Breast epithelium (tissue), 4 donors: ENCODE results near the gene ZBTB43. TPM values are rescaled to one million over a fixed set of nuclear protein-coding genes. Genes with fewer than 3 reads are reported as not detected.
A peak's percentile ranks its signal among the peaks of the same experiment; 100 is the strongest.

ENCODE experiments used
- DNase-seq, 2 donors: peaks; one replicate each; pipeline ENCODE4 v3.0.0-alpha.2; 2019; ENCODE audit warnings: low spot score in 2 of 2
- H3K27ac ChIP-seq, 2 donors: fragments of 200-600 bp; sonication (generic) in 1 of 2; one replicate each; pipeline ENCODE4 v1.5.1; 2016 to 2019; ENCODE audit warnings: mild to moderate bottlenecking in 1 of 2
- H3K27me3 ChIP-seq, 2 donors: fragments of 200-600 bp; sonication (generic) in 1 of 2; one replicate each; pipeline versions ENCODE4 v1.5.1 to v1.6.0; 2017 to 2019; ENCODE audit warnings: control low read depth in 1 of 2, mild to moderate bottlenecking in 1 of 2
- H3K36me3 ChIP-seq: fragments of 200-600 bp; one replicate; pipeline ENCODE4 v1.5.1; 2019
- H3K4me1 ChIP-seq, 2 donors: fragments of 200-600 bp; sonication (generic); one replicate each; pipeline ENCODE4 v1.5.1; 2016 to 2019; ENCODE audit warnings: control low read depth in 1 of 2
- H3K4me3 ChIP-seq, 3 donors: fragments of 200-600 bp; sonication (generic); 1 replicate in 2 of 3; 2 replicates in 1 of 3; pipeline ENCODE4 v1.5.1; 2016 to 2019; ENCODE audit warnings: mild to moderate bottlenecking in 3 of 3, moderate library complexity in 2 of 3
- H3K9me3 ChIP-seq, 2 donors: fragments of 200-600 bp; sonication (generic) in 1 of 2; one replicate each; pipeline ENCODE4 v1.5.1; 2016 to 2019; ENCODE audit warnings: control low read depth in 1 of 2
- POLR2A ChIP-seq: fragments of 450-650 bp; IDR thresholded peaks from one replicate; pipeline ENCODE4 v1.6.1; 2016; ENCODE audit warnings: antibody characterized with exemption, mild to moderate bottlenecking, moderate library complexity
- POLR2AphosphoS5 ChIP-seq, 3 donors: sonication (generic); formaldehyde crosslinking; IDR thresholded peaks; one replicate each; pipeline ENCODE4 v1.6.1; 2017; ENCODE audit warnings: antibody characterized with exemption in 3 of 3
- intact Hi-C: fragments of 100-400 bp; cut with DNase I; formaldehyde crosslinking; loops from one replicate; pipeline ENCODE4 v1.15.1; 2023; ENCODE audit warnings: low total_unique reads
- total RNA-seq, 3 donors: library from RNA; depleted of rRNA; stranded (reverse); fragments of >200 nt; gene quantifications; one replicate each; pipeline ENCODE4 v1.1.0, GENCODE V29; 2016
- TF ChIP-seq, protein P1 (sequence below), 3 donors: fragments of 450-650 bp; IDR thresholded peaks; one replicate each; pipeline ENCODE4 v1.5.1; 2016 to 2017; ENCODE audit warnings: antibody characterized with exemption in 3 of 3, mild to moderate bottlenecking in 3 of 3, moderate library complexity in 3 of 3

ZBTB43 gene
- total RNA-seq, 3 donors from 2014 or later: 10.9 to 20.6 (median 13.1) TPM

DNA sequence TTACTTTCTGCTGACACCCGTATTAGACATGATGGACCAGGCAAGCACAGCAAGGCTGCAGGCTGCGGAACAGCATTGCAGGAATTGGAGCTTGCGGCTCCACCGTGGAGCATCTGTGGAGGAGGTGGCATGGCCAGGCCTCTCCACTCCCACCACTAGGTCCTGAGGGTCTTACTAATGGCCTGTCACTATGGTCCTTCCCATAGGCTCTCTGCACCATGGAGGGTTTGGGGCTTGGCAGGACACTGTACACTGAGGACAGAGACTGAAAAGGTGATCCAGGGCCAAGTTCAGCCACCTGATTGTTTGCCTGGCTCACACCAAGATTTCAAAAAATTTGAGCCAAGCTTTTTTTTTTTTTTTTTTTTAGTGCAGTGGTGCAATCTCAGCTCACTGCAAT is 14.3 kb upstream of the ZBTB43 start:
- H3K27ac ChIP-seq: no peak overlapping the region
- H3K27me3 ChIP-seq: no peaks in the 10 kb centered on the region
- DNase-seq: peak in 1 of 2 donors; percentile 14
- TF ChIP-seq POLR2AphosphoS5 (IDR thresholded peaks at IDR 0.05) (no peak), POLR2A (no peak)
- TF ChIP-seq, protein P1, sequence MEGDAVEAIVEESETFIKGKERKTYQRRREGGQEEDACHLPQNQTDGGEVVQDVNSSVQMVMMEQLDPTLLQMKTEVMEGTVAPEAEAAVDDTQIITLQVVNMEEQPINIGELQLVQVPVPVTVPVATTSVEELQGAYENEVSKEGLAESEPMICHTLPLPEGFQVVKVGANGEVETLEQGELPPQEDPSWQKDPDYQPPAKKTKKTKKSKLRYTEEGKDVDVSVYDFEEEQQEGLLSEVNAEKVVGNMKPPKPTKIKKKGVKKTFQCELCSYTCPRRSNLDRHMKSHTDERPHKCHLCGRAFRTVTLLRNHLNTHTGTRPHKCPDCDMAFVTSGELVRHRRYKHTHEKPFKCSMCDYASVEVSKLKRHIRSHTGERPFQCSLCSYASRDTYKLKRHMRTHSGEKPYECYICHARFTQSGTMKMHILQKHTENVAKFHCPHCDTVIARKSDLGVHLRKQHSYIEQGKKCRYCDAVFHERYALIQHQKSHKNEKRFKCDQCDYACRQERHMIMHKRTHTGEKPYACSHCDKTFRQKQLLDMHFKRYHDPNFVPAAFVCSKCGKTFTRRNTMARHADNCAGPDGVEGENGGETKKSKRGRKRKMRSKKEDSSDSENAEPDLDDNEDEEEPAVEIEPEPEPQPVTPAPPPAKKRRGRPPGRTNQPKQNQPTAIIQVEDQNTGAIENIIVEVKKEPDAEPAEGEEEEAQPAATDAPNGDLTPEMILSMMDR (IDR thresholded peaks at IDR 0.05): no peak
- H3K4me1 ChIP-seq: no peaks in the 10 kb centered on the region
- no peaks in the 10 kb centered on the region for H3K9me3 ChIP-seq
- intact Hi-C loops: no loop called here
- H3K36me3 ChIP-seq: no peaks in the 10 kb centered on the region
- no peak overlapping the region for H3K4me3 ChIP-seq

DNA sequence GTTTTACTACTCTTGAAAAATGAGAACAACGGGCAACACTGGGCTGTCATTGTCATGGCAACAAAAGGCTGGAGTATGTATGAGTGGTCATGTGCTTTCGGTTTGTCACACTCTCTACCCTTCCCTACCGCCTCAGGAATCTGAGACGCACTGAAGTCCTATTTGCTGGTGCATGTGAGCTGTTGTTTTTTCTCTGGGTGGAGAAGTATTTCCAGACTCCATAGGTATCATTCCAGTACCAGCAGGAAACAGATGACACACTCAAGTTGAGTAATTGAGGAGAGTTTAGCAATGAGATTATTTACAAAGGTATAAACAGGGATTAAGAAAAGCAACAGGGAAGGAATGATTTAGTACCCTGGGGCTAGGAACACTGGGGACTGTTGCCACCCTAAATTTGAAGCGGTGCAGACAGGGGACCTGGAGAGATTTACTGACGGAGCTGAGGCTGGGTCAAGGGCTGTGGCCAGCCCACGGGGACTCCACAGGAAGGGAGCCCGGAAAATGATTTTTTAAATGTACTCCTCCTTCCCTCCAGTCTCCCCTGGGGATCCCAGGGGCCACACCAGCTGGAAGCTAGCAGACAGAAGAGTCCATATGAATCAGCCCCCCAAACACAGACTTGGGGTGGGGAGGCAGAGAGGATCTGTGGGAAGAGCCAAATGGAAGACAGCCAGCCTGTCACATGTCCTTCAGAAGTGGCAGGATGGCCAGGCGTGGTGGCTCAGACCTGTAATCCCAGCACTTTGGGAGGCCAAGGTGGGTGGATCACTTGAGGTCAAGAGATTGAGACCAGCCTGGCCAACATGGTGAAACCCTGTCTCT is 13.2 kb upstream of the ZBTB43 start:
- no peaks in the 10 kb centered on the region for H3K4me1 ChIP-seq
- H3K27me3 ChIP-seq: no peaks in the 10 kb centered on the region
- H3K36me3 ChIP-seq: no peaks in the 10 kb centered on the region
- no peak for TF ChIP-seq POLR2A
- TF ChIP-seq, protein P1 (IDR thresholded peaks at IDR 0.05): no peak
- TF ChIP-seq POLR2AphosphoS5 (IDR thresholded peaks at IDR 0.05): no peak
- H3K9me3 ChIP-seq: peaks cover 0 to 5% of the 10 kb centered on the region in 2 donors
- H3K4me3 ChIP-seq: no peak overlapping the region
- intact Hi-C loops: no loop called here
- no peak overlapping the region for H3K27ac ChIP-seq
- peak in 1 of 2 donors; percentile 27 for DNase-seq

DNA sequence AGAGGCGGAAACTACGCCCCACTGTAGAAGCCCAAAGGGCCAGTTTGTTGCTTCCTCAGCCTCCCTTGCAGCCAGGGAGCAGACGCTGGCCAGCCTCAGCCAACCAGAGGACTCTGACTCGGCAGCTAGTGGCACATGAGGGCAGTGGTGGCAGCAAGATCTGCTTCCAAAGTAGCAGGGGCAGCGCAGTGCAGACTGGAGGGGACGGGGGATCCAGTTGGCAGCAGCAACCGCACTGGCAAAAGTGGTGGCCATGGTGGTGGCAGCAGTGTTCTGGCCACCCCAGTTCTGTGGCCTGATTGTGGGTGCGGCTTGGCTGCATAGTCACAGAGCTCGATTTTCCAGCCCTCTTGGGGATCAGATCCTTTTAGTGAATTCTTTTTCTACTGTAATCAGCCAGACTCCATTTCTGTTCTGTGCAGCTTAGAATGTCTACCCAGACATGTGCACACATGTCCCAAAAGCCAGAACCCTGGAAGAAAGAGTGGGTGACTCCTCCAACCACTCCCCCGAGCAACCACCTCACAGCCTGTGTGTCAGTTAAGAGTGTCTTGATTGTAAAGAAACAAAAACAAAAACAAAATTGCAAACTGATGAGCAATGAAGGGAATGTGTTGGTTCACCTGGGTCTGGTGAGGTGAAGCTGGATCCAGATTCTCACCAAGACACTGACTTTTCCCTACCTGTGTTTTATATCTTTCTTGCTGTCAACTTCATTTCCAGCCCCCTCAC is 11.0 kb upstream of the ZBTB43 start:
- peaks cover 0 to 5% of the 10 kb centered on the region in 2 donors for H3K9me3 ChIP-seq
- H3K36me3 ChIP-seq: no peaks in the 10 kb centered on the region
- intact Hi-C loops: no loop called here
- H3K27me3 ChIP-seq: no peaks in the 10 kb centered on the region
- TF ChIP-seq POLR2AphosphoS5 (IDR thresholded peaks at IDR 0.05): no peak
- TF ChIP-seq, protein P1 (IDR thresholded peaks at IDR 0.05): no peak
- TF ChIP-seq POLR2A: no peak
- no peak overlapping the region for H3K27ac ChIP-seq
- H3K4me1 ChIP-seq: no peaks in the 10 kb centered on the region
- DNase-seq: peak in 1 of 2 donors; percentile 9
- H3K4me3 ChIP-seq: no peak overlapping the region

DNA sequence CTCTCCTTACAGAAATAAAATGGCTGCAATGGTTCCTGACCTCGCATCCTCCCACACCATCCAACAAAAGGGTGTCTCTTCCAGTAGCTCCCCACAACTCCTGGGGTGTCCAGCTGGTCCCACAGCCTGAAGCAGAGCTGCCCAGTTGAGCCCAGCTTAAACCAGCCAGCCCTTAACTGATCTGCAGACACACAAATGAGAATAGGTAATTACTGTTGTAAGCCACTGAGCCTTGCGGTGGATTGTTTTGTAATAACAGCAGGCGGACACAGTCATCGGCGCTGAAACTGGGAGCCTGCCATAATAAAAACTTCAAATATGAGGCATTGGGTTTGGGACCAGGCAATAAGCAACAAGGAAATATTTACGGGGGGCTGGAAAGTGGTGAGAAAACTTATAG is 10.4 kb upstream of the ZBTB43 start:
- intact Hi-C loops: no loop called here
- TF ChIP-seq, protein P1 (IDR thresholded peaks at IDR 0.05): no peak
- no peak for TF ChIP-seq POLR2A
- TF ChIP-seq POLR2AphosphoS5 (IDR thresholded peaks at IDR 0.05): no peak
- H3K9me3 ChIP-seq: peaks cover 0 to 5% of the 10 kb centered on the region in 2 donors
- H3K36me3 ChIP-seq: no peaks in the 10 kb centered on the region
- no peak overlapping the region for H3K4me3 ChIP-seq
- no peak for DNase-seq
- H3K27ac ChIP-seq: no peak overlapping the region
- H3K4me1 ChIP-seq: no peaks in the 10 kb centered on the region
- no peaks in the 10 kb centered on the region for H3K27me3 ChIP-seq

DNA sequence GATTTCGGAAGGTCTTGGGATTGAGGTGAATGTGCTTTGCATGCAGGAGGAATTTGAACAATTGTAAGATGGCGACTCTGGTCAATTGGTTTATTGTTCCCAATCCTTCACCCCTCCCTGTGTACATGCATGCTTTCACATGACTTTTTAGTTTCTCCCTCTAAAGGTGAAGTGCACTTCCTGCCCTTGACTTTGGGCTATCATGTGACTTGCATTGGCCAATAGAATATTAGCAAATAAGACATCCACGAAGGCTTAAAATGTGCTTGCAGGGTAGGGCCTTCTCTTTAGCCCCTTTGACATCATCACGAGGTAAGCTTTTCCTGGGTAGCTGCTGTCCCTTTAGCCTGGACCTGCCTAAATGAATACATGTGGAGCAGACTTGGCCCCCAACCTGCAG is 8.1 kb upstream of the ZBTB43 start:
- TF ChIP-seq POLR2AphosphoS5 (IDR thresholded peaks at IDR 0.05): no peak
- TF ChIP-seq, protein P1 (IDR thresholded peaks at IDR 0.05): no peak
- TF ChIP-seq POLR2A: no peak
- intact Hi-C loops: no loop called here
- no peak for DNase-seq
- Histone ChIP-seq H3K4me3 (no peak overlapping the region), H3K27me3 (no peaks in the 10 kb centered on the region), H3K9me3 (peaks cover 0 to 5% of the 10 kb centered on the region in 2 donors), H3K4me1 (no peaks in the 10 kb centered on the region), H3K27ac (no peak overlapping the region), H3K36me3 (no peaks in the 10 kb centered on the region)
